Right atrium auricular region (tissue), 2 donors: ENCODE data around the gene CASS4. TPM values are rescaled to one million over a fixed set of nuclear protein-coding genes. Genes with fewer than 3 reads are reported as not detected.

Experiments
- DNase-seq: peaks from one replicate; pipeline ENCODE4 v3.0.0-alpha.2; 2019; ENCODE audit warnings: low spot score
- H3K27ac ChIP-seq, 2 donors: fragments of 200-600 bp; sonication (generic); 1 replicate in 1 of 2; 2 replicates in 1 of 2; pipeline ENCODE4 v1.5.1; 2016 to 2019
- H3K27me3 ChIP-seq, 2 donors: fragments of 200-600 bp; sonication (generic); one replicate each; pipeline versions ENCODE4 v1.5.1 to v1.6.0; 2017 to 2019
- H3K36me3 ChIP-seq: fragments of 200-600 bp; sonication (generic); one replicate; pipeline ENCODE4 v1.5.1; 2016
- H3K4me1 ChIP-seq, 2 donors: fragments of 200-600 bp; sonication (generic); one replicate each; pipeline versions ENCODE4 v1.5.1 to v1.6.0; 2017 to 2019
- H3K4me3 ChIP-seq, 2 donors: fragments of 200-600 bp; sonication (generic); 1 replicate in 1 of 2; 2 replicates in 1 of 2; pipeline ENCODE4 v1.5.1; 2017 to 2019; ENCODE audit warnings: mild to moderate bottlenecking in 1 of 2, moderate library complexity in 1 of 2
- H3K9me3 ChIP-seq, 2 donors: fragments of 200-600 bp; sonication (generic); one replicate each; pipeline ENCODE4 v1.5.1; 2019
- total RNA-seq, 2 donors: library from RNA; depleted of rRNA; stranded (reverse); fragments of >200 nt; gene quantifications; one replicate each; pipeline ENCODE4 v1.1.0, GENCODE V29; 2016
- TF ChIP-seq, protein P1 (sequence below), 2 donors: fragments of 200-600 bp; sonication (generic); IDR thresholded peaks; one replicate each; pipeline ENCODE4 v1.5.1; 2019; ENCODE audit warnings: antibody characterized with exemption in 2 of 2

CASS4 gene
- total RNA-seq, 2 donors from 2014 or later: 2.0 to 2.4 TPM

DNA sequence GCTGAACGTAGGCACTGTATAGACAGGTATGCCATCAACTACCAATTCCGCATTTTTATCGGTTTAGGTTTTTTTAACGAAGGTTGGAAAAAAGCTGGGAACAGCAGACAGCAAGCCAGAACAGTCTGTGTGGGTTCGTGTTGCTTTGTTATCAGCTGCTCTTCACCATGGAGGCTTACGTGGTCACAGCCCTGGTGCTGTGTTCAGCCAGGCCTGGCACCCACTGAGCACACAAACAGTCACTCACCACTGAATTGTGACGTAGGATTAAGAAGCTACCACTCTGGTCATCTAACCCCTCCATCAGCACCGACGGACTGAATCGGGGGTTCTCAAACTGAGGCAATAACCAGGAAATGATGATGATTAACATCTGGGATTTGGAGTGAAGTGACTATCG is 40.1 kb upstream of the CASS4 start:
- H3K4me1 ChIP-seq: no peaks in the 10 kb centered on the region
- no peaks in the 10 kb centered on the region for H3K9me3 ChIP-seq
- peak; percentile 26 for DNase-seq
- no peak overlapping the region for H3K4me3 ChIP-seq
- TF ChIP-seq, protein P1, sequence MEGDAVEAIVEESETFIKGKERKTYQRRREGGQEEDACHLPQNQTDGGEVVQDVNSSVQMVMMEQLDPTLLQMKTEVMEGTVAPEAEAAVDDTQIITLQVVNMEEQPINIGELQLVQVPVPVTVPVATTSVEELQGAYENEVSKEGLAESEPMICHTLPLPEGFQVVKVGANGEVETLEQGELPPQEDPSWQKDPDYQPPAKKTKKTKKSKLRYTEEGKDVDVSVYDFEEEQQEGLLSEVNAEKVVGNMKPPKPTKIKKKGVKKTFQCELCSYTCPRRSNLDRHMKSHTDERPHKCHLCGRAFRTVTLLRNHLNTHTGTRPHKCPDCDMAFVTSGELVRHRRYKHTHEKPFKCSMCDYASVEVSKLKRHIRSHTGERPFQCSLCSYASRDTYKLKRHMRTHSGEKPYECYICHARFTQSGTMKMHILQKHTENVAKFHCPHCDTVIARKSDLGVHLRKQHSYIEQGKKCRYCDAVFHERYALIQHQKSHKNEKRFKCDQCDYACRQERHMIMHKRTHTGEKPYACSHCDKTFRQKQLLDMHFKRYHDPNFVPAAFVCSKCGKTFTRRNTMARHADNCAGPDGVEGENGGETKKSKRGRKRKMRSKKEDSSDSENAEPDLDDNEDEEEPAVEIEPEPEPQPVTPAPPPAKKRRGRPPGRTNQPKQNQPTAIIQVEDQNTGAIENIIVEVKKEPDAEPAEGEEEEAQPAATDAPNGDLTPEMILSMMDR (IDR thresholded peaks at IDR 0.05): no peak
- peaks cover 6% of the 10 kb centered on the region for H3K36me3 ChIP-seq
- no peaks in the 10 kb centered on the region for H3K27me3 ChIP-seq
- H3K27ac ChIP-seq: no peak overlapping the region

DNA sequence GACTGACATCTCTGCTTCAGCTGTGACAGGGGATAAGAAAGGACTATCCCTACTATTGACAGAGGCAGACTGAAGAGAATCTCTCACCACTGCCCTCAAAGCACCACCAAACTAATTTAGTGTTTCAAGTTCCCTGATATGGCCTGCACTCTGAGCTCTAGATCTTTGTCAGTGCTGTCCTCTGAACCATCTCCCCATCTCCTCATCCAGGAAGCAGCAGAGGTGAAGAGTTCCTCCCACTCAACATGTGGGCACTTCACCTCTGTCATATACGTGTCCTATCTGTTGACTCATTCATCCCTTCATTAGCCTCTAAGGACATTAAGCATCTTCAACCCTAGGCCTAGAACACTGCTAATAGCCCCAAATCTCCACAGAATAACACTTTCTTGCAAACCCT is 39.2 kb upstream of the CASS4 start:
- no peak for DNase-seq
- Histone ChIP-seq H3K9me3 (no peaks in the 10 kb centered on the region), H3K4me3 (no peak overlapping the region), H3K27ac (no peak overlapping the region), H3K36me3 (no peaks in the 10 kb centered on the region), H3K4me1 (no peaks in the 10 kb centered on the region), H3K27me3 (no peaks in the 10 kb centered on the region)
- TF ChIP-seq, protein P1 (IDR thresholded peaks at IDR 0.05): no peak

DNA sequence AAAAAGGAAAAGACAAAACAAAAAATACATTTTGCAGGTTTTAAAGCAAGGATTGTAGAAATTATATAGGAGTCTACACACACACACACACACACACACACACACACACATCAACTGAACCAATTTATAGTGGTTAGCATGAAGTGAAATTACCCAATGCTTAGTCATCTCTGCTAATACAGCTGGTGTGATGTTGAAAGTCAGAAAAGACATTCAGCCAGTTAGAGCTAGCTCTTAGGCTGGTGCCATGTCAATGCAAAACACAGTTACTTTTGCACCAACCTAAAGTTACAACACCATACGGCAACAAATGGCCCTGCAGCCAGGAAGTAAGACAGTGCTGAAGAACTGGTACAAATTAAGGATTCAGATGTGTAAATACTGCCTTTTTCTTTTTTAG is 38.1 kb upstream of the CASS4 start:
- H3K27me3 ChIP-seq: no peaks in the 10 kb centered on the region
- no peak overlapping the region for H3K4me3 ChIP-seq
- no peaks in the 10 kb centered on the region for H3K36me3 ChIP-seq
- H3K4me1 ChIP-seq: no peaks in the 10 kb centered on the region
- no peak overlapping the region for H3K27ac ChIP-seq
- TF ChIP-seq, protein P1 (IDR thresholded peaks at IDR 0.05): no peak
- no peak for DNase-seq
- no peaks in the 10 kb centered on the region for H3K9me3 ChIP-seq

DNA sequence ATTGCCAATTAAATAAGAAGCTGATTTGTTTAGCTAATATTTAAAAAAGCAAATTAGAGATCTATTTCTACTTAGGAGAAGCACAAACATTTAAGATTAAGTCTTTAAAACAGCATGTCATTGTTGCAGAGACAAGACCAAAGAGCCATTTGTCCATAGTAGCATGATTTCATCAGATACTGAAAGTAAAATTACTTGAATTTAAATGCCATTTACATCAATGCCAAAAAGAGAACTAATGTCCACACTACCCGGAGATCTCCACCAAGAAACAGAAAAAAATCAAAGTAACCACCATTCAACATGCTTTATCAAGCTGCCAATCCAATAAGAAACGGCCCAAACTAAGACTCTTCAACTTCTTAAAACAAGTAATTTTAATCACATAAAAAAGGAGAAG is 35.7 kb upstream of the CASS4 start:
- no peak overlapping the region for H3K4me3 ChIP-seq
- no peaks in the 10 kb centered on the region for H3K4me1 ChIP-seq
- H3K27ac ChIP-seq: no peak overlapping the region
- TF ChIP-seq, protein P1 (IDR thresholded peaks at IDR 0.05): no peak
- no peaks in the 10 kb centered on the region for H3K9me3 ChIP-seq
- no peaks in the 10 kb centered on the region for H3K27me3 ChIP-seq
- no peaks in the 10 kb centered on the region for H3K36me3 ChIP-seq
- DNase-seq: no peak

DNA sequence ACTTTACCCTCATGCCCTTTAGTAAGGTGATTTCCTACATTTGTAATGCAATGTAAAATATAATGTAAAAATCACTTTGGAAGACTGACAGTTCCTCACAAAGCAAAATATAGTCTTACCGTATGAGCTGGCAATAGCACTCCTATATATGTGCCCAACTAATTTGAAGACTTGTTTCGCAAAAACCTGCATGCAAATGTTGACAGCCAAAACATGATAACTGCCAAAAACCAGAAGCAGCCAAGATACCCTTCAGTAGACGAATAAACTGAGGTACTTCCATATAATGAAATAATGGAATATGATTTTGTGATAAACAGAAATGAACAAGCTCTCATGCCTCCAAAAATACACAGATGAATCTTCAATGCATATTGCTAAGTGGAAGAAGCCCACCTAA is 33.7 kb upstream of the CASS4 start:
- TF ChIP-seq, protein P1 (IDR thresholded peaks at IDR 0.05): no peak
- Histone ChIP-seq H3K4me1 (no peaks in the 10 kb centered on the region), H3K36me3 (no peaks in the 10 kb centered on the region), H3K27me3 (no peaks in the 10 kb centered on the region), H3K27ac (no peak overlapping the region), H3K4me3 (no peak overlapping the region), H3K9me3 (no peaks in the 10 kb centered on the region)
- no peak for DNase-seq

DNA sequence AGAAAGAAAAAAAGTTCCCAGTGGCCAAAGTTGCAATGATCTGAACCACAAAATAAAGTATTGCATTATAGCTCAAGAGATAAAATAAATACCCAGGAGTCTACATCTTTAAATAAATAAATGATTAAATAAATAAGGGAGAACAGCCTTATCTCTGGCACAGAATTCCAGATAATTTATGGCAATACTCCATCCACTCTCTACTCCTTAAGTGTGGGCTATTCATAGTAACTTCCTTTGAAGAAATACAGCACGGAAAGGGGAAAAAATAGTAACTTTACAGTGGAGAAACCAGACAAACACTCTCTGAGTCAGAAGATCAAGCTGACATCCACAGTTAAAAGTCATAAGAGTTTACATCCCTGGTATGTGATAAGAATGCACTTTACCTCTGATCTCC is 31.7 kb upstream of the CASS4 start:
- Histone ChIP-seq H3K4me1 (no peaks in the 10 kb centered on the region), H3K9me3 (no peaks in the 10 kb centered on the region), H3K27ac (no peak overlapping the region), H3K4me3 (no peak overlapping the region), H3K27me3 (no peaks in the 10 kb centered on the region), H3K36me3 (no peaks in the 10 kb centered on the region)
- TF ChIP-seq, protein P1 (IDR thresholded peaks at IDR 0.05): no peak
- no peak for DNase-seq
